B cell (primary cell): Measurements from ENCODE around the gene PHACTR4. TPM values are rescaled to one million over a fixed set of nuclear protein-coding genes. Genes with fewer than 3 reads are reported as not detected.

Experiments used
- ATAC-seq: fragments of 200-7000 bp; cut with Tn5 transposase; one replicate; pipeline ENCODE4 v1.10.0; 2021; ENCODE audit warnings: low read depth, mild to moderate bottlenecking, moderate number of reproducible peaks, moderate library complexity
- CTCF ChIA-PET: fragments of 350-600 bp; sonication (Branson Sonifier 250); formaldehyde crosslinking; loops from one replicate; lab custom pipeline; 2021; ENCODE audit warnings: antibody characterized with exemption, inconsistent platforms; lab: Charles Lee
- POLR2A ChIA-PET: fragments of 350-600 bp; sonication (Branson Sonifier 250); formaldehyde crosslinking; loops from one replicate; lab custom pipeline; 2021; ENCODE audit warnings: antibody characterized with exemption; lab: Charles Lee
- DNase-seq: peaks from one replicate; pipeline ENCODE4 v3.0.0; 2013
- H2AFZ ChIP-seq: 2 replicates; pipeline ENCODE4 v1.6.1; 2012; ENCODE audit warnings: mild to moderate bottlenecking, low read depth, low read length; ENCODE audit not compliant: insufficient read depth, poor library complexity, severe bottlenecking
- H3K27ac ChIP-seq, 2 donors: 1 replicate in 1 of 2; 2 replicates in 1 of 2; pipeline ENCODE4 v1.5.1; 2012 to 2013; ENCODE audit warnings: low read length in 2 of 2, mild to moderate bottlenecking in 2 of 2, moderate library complexity in 1 of 2
- H3K27me3 ChIP-seq, 4 experiments: fragments of 200-600 bp in 1 of 4; sonication (generic) in 1 of 4; replicated peaks in 1 of 4; 1 replicate in 2 of 4; 2 replicates in 2 of 4; pipeline versions ENCODE4 v1.6.1 to v1.7.0; 2013 to 2016; ENCODE audit warnings: low read length in 3 of 4, mild to moderate bottlenecking in 2 of 4, mixed read lengths in 1 of 4, moderate library complexity in 1 of 4; ENCODE audit not compliant: insufficient read depth in 4 of 4, control insufficient read depth in 3 of 4; ENCODE audit errors: control extremely low read depth in 1 of 4
- H3K36me3 ChIP-seq, 2 experiments: replicated peaks in 1 of 2; 1 replicate in 1 of 2; 2 replicates in 1 of 2; pipeline versions ENCODE4 v1.6.1 to v1.7.1; 2013; ENCODE audit warnings: low read length in 1 of 2; ENCODE audit not compliant: insufficient read depth in 2 of 2, control insufficient read depth in 1 of 2; ENCODE audit errors: control extremely low read depth in 1 of 2, extremely low read depth in 1 of 2
- H3K4me1 ChIP-seq, 2 donors: fragments of 200-600 bp in 1 of 2; sonication (generic) in 1 of 2; 1 replicate in 1 of 2; 2 replicates in 1 of 2; pipeline versions ENCODE4 v1.5.1 to v1.6.1; 2013 to 2017; ENCODE audit warnings: low read length in 2 of 2; ENCODE audit not compliant: control insufficient read depth in 2 of 2, insufficient read depth in 2 of 2
- H3K4me2 ChIP-seq: replicated peaks from 2 replicates; pipeline ENCODE3; 2012; ENCODE audit warnings: mild to moderate bottlenecking, low read depth, low read length; ENCODE audit not compliant: poor library complexity, severe bottlenecking
- H3K4me3 ChIP-seq, 5 experiments: fragments of 200-600 bp in 1 of 5; sonication (generic) in 1 of 5; 1 replicate in 3 of 5; 2 replicates in 2 of 5; pipeline versions ENCODE4 v1.5.1 to v1.7.0; 2011 to 2016; ENCODE audit warnings: low read length in 4 of 5, mild to moderate bottlenecking in 4 of 5, low read depth in 2 of 5, control low read depth in 1 of 5, moderate library complexity in 1 of 5; ENCODE audit not compliant: insufficient read depth in 1 of 5; ENCODE audit errors: control extremely low read depth in 1 of 5, extremely low read depth in 1 of 5
- H3K79me2 ChIP-seq: fragments of 200-600 bp; sonication (generic); one replicate; pipeline ENCODE4 v1.6.0; 2016; ENCODE audit warnings: low read length; ENCODE audit not compliant: control insufficient read depth, insufficient read depth
- H3K9ac ChIP-seq: fragments of 200-600 bp; sonication (generic); 2 replicates; pipeline ENCODE4 v1.6.1; 2017; ENCODE audit warnings: mild to moderate bottlenecking, low read length, moderate library complexity
- H3K9me3 ChIP-seq, 3 donors: one replicate each; pipeline versions ENCODE4 v1.6.1 to v1.7.1; 2013; ENCODE audit warnings: low read length in 2 of 3; ENCODE audit not compliant: control insufficient read depth in 2 of 3, insufficient read depth in 1 of 3; ENCODE audit errors: control extremely low read depth in 1 of 3
- H4K20me1 ChIP-seq: 2 replicates; pipeline ENCODE4 v1.6.0; 2012; ENCODE audit warnings: mild to moderate bottlenecking, low read length; ENCODE audit not compliant: insufficient read depth, control insufficient read depth, poor library complexity, severe bottlenecking
- H3K27ac Mint-ChIP-seq: one replicate; pipeline ENCODE4 v1.8.0; 2021; ENCODE audit warnings: mixed read lengths
- H3K27me3 Mint-ChIP-seq: one replicate; pipeline ENCODE4 v1.8.0; 2021; ENCODE audit warnings: mixed read lengths
- H3K4me1 Mint-ChIP-seq: one replicate; pipeline ENCODE4 v1.8.0; 2021; ENCODE audit warnings: mixed read lengths
- H3K4me3 Mint-ChIP-seq: one replicate; pipeline ENCODE4 v1.8.0; 2021; ENCODE audit warnings: mixed read lengths
- H3K9me3 Mint-ChIP-seq: one replicate; pipeline ENCODE4 v1.8.0; 2022; ENCODE audit warnings: mixed read lengths; ENCODE audit not compliant: insufficient read depth
- EZH2 ChIP-seq: IDR thresholded peaks from 2 replicates; pipeline ENCODE4 v1.6.1; 2012; ENCODE audit warnings: borderline replicate concordance, low read depth, mild to moderate bottlenecking, moderate library complexity, low read length; ENCODE audit not compliant: insufficient read depth, poor library complexity, severe bottlenecking
- WGBS: methylation state at CpG from one replicate; pipeline ENCODE4 v1.1.5; 2013; ENCODE audit warnings: missing lambda C conversion rate; ENCODE audit not compliant: insufficient coverage; 5-methylcytosine and 5-hydroxymethylcytosine counted together
- intact Hi-C: fragments of 100-400 bp; cut with micrococcal nuclease; formaldehyde crosslinking; loops from one replicate; pipeline ENCODE4 v1.10.0; 2022
- polyA plus RNA-seq: library from polyadenylated mRNA; depleted of rRNA; stranded (reverse); fragments of >200 nt; gene quantifications from 2 replicates; pipeline ENCODE4 v1.2.3, GENCODE V29; 2012
- total RNA-seq, 2 donors: library from RNA; stranded (reverse); fragments of 120-200 nt in 1 of 2; gene quantifications; 1 replicate in 1 of 2; 2 replicates in 1 of 2; pipeline versions ENCODE4 v1.2.3 to v1.2.4, GENCODE V29; 2013 to 2022
- TF ChIP-seq, protein P1 (sequence below): fragments of 200-600 bp; IDR thresholded peaks from one replicate; pipeline ENCODE4 v1.8.0; 2022; ENCODE audit warnings: antibody characterized with exemption, mild to moderate bottlenecking

The PHACTR4 gene
- total and polyA plus RNA-seq, 2 donors (not counting 1 experiment from before 2014, with no cell fraction given) = 9.8 to 41.6 TPM

DNA sequence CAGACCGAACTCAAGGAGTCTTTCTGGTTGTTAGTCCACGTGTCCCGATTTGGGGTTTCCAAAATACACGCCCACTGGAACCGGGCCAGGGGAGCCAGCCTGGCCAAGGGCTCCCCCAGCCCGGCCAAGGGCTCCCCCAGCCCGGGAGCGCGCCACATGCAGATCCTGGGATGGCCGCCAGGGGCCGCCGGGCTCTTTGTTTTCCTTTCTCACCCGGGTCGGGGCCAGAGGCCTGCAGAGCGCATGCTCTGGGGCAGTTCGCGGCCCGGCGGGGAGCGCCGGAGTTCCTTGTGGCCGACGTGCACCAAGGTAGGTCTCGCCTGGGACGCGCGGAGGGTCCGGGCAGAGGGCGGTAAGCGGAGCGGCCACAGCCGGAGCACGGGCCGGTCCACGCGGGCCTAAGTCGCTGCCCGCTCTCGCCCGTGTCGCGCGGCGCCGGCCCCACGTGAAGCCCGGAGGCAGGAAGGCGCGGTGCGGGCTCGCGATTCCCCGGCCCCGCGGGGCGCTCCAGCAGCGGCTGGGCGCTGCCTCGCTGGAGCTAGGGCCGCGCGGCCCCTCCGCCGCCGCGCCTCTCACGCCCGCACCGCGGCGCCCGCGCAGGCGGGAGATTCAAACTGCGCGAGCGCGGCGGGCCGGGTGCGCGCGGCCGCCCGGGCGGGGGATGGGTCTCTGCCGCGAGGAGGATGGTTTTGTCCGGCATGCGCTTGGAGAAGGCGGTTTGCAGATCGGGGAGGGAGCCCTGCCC lies 148.6 kb downstream of the PHACTR4 start:
- DNase-seq = peak; percentile 93
- peaks cover 10% of the 10 kb centered on the region for H4K20me1 ChIP-seq
- peak overlapping the region; percentile 53 to 68 (median 55) for H3K4me3 ChIP-seq
- peaks cover 2 to 15% of the 10 kb centered on the region in 2 experiments for H3K36me3 ChIP-seq
- H3K79me2 ChIP-seq = peaks cover 40% of the 10 kb centered on the region
- Mint-ChIP-seq H3K4me1 (peaks cover 30% of the 10 kb centered on the region), H3K27me3 (no peaks in the 10 kb centered on the region), H3K27ac (peak overlapping the region; percentile 89), H3K9me3 (no peaks in the 10 kb centered on the region), H3K4me3 (peak overlapping the region; percentile 89)
- H3K27me3 ChIP-seq = no peaks in the 10 kb centered on the region
- POLR2A ChIA-PET = interaction anchor here (0.9 to 1.0 kb wide), 2 partner anchors 11 to 64 kb away, joined by 3 read pairs; no protein-coding TSS in a partner anchor
- peak overlapping the region; percentile 83 for H2AFZ ChIP-seq
- ATAC-seq = peak; percentile 94
- TF ChIP-seq EZH2 = no peak
- TF ChIP-seq, protein P1, sequence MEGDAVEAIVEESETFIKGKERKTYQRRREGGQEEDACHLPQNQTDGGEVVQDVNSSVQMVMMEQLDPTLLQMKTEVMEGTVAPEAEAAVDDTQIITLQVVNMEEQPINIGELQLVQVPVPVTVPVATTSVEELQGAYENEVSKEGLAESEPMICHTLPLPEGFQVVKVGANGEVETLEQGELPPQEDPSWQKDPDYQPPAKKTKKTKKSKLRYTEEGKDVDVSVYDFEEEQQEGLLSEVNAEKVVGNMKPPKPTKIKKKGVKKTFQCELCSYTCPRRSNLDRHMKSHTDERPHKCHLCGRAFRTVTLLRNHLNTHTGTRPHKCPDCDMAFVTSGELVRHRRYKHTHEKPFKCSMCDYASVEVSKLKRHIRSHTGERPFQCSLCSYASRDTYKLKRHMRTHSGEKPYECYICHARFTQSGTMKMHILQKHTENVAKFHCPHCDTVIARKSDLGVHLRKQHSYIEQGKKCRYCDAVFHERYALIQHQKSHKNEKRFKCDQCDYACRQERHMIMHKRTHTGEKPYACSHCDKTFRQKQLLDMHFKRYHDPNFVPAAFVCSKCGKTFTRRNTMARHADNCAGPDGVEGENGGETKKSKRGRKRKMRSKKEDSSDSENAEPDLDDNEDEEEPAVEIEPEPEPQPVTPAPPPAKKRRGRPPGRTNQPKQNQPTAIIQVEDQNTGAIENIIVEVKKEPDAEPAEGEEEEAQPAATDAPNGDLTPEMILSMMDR = peak; percentile 98
- CTCF ChIA-PET = interaction anchor here (0.7 to 4.3 kb wide), 7 partner anchors 11 to 360 kb away, joined by 3 to 49 read pairs (median 11); partner anchors contain the start of genes RCC1 and TRNAU1AP
- H3K9ac ChIP-seq = peak overlapping the region; percentile 62
- WGBS = under 1% methylated on average over 92 of the region's 92 CpGs
- peak overlapping the region in 1 of 2 donors; percentile 45 for H3K27ac ChIP-seq
- no peaks in the 10 kb centered on the region for H3K9me3 ChIP-seq
- H3K4me1 ChIP-seq = peaks cover 11 to 18% of the 10 kb centered on the region in 2 donors
- H3K4me2 ChIP-seq = peak overlapping the region; percentile 89
- intact Hi-C loops = loop anchor here (1.0 to 5.0 kb wide), 6 partner anchors 12 to 359 kb away; partner anchors contain the start of genes RCC1 and TRNAU1AP
